Measurements from ENCODE around the gene RAD18. TPM values are rescaled to one million over a fixed set of nuclear protein-coding genes. Genes with fewer than 3 reads are reported as not detected.
A peak's percentile ranks its signal among the peaks of the same experiment; 100 is the strongest.

The RAD18 gene
- 10 to 100 TPM; 10.2 to 16.1 (median 12.5) TPM for total RNA-seq
- long read RNA-seq, donor 1, full-length matches to known transcripts = 2 of 2 reads
- long read RNA-seq, donor 1, partial matches to known transcripts = 0 of 2 reads
- long read RNA-seq, donor 1, other reads (novel, unspliced or antisense) = 0 of 2 reads
- long read RNA-seq, donor 2, full-length matches to known transcripts = 1 of 2 reads
- long read RNA-seq, donor 2, partial matches to known transcripts = 1 of 2 reads
- long read RNA-seq, donor 2, other reads (novel, unspliced or antisense) = 0 of 2 reads

GRCh38 chr3:8963137-8963853 is at the start of gene RAD18:
Gene RAD18, minus strand, starts transcription at chr3:8963472. Its CDS starts 87 bp downstream, at chr3:8963385.
- H3K4me1 ChIP-seq (ENCODE audit: low read depth) = peaks cover 39% of the 10 kb centered on the region
- peak; percentile 94 to 96 (median 96) for DNase-seq
- TF ChIP-seq, protein P1, sequence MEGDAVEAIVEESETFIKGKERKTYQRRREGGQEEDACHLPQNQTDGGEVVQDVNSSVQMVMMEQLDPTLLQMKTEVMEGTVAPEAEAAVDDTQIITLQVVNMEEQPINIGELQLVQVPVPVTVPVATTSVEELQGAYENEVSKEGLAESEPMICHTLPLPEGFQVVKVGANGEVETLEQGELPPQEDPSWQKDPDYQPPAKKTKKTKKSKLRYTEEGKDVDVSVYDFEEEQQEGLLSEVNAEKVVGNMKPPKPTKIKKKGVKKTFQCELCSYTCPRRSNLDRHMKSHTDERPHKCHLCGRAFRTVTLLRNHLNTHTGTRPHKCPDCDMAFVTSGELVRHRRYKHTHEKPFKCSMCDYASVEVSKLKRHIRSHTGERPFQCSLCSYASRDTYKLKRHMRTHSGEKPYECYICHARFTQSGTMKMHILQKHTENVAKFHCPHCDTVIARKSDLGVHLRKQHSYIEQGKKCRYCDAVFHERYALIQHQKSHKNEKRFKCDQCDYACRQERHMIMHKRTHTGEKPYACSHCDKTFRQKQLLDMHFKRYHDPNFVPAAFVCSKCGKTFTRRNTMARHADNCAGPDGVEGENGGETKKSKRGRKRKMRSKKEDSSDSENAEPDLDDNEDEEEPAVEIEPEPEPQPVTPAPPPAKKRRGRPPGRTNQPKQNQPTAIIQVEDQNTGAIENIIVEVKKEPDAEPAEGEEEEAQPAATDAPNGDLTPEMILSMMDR (IDR thresholded peaks at IDR 0.05) = no peak
- intact Hi-C loops (cut with DNase I, micrococcal nuclease) = no loop called here
- no peaks in the 10 kb centered on the region for H3K9me3 ChIP-seq
- no peaks in the 10 kb centered on the region for H3K36me3 ChIP-seq (ENCODE audit: low read depth)
- ATAC-seq = peak; percentile 82
- H3K4me3 ChIP-seq = peak within 1 kb of the TSS; percentile 79

GRCh38 chr3:9012521-9012920 is 49.2 kb upstream of the RAD18 start:
- DNase-seq (no peak), ATAC-seq (no peak)
- H3K4me1 ChIP-seq (ENCODE audit: low read depth) = no peaks in the 10 kb centered on the region
- no peaks in the 10 kb centered on the region for H3K36me3 ChIP-seq (ENCODE audit: low read depth)
- no peak overlapping the region for H3K4me3 ChIP-seq
- TF ChIP-seq, protein P1 (IDR thresholded peaks at IDR 0.05) = no peak
- intact Hi-C loops (cut with DNase I, micrococcal nuclease) = no loop called here
- no peaks in the 10 kb centered on the region for H3K9me3 ChIP-seq

DNA sequence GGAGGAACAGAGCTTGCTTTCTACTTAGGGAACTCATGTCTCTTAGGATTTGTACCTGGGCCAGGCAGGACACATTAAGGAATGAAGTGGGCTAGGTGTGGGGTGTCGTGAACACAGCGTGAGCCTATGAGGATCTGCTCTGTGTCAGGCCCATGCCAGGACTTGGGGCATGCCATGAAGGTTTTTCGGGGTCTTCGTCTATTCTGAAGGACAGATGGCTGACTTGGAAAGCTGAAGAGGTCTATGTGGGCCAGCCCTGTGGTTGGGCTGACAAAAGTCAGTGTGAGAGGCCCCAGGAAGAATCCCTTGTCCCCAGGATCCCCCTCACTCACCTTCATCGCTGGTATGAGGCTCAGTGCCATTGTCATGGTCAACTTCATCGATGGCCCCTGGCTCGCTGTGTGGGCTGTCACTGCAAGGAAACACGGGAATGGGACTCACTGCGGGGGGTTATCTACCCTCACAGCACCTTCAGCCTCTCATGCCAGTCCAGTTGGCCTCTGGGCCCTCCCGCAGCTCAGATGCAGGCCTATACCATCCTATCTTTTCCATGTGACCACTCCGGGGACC is 46.8 kb upstream of the RAD18 start:
- H3K36me3 ChIP-seq (ENCODE audit: low read depth) = no peaks in the 10 kb centered on the region
- TF ChIP-seq, protein P1 (IDR thresholded peaks at IDR 0.05) = no peak
- no peak for ATAC-seq
- intact Hi-C loops (cut with DNase I, micrococcal nuclease) = no loop called here
- H3K9me3 ChIP-seq = no peaks in the 10 kb centered on the region
- no peak overlapping the region for H3K4me3 ChIP-seq
- no peak for DNase-seq
- no peaks in the 10 kb centered on the region for H3K4me1 ChIP-seq (ENCODE audit: low read depth)

DNA sequence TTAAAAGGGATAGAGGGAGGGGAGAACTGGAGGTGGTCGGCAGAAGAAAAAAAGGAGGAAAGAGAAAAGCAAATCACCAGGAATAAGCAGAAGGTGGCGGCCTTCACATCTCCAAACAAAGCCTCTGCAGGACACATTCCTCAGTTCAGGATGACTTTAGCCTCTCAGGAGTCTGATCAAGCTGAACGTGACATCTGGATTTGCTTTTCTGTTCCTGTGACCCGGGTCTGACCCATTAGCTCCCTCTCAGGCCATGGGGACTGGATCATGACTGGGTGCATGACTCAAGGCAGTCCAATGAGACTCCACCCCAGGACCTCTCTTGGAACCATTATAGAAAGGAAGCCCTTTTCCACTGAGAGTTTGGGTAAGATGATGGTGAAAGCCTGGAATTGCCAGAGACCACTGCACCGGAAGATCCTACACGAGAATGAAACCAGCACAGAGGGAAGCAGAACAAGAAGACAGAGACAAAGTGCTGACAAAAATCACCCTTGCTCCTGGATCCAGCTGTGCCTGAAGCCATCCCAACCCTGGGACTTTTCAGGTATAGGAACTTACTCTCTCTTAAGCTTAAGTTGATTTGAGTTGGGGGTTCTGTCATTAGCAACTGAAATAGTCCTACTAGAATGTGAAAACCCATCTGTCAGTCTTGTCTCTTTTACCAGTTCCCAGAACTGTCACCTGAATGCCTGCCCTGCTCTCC is 45.4 kb upstream of the RAD18 start:
- TF ChIP-seq, protein P1 (IDR thresholded peaks at IDR 0.05) = no peak
- H3K9me3 ChIP-seq = no peaks in the 10 kb centered on the region

DNA sequence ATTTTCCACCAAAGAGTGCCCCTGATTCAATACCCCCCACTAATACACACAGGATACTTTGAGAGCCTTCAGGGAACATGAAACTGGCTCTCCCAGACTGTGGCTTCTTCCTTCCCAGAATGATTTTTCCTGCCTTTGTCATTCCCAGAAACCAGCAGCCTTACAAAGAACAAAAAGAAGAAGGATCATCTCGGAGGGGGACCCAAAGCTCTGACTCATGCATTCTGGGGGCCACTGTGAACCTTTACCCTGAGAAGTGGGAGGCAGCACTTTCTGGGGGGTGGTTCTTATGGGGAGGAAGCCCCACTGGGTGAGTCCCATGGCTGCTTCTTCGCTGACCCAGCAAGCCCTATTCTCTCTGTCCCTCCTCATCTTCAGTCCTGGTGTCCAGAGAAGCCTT is 44.7 kb upstream of the RAD18 start:
- Histone ChIP-seq H3K36me3 (ENCODE audit: low read depth) (no peaks in the 10 kb centered on the region), H3K9me3 (no peaks in the 10 kb centered on the region), H3K4me1 (ENCODE audit: low read depth) (no peaks in the 10 kb centered on the region), H3K4me3 (no peak overlapping the region)
- intact Hi-C loops (cut with DNase I, micrococcal nuclease) = no loop called here
- DNase-seq (no peak), ATAC-seq (no peak)
- TF ChIP-seq, protein P1 (IDR thresholded peaks at IDR 0.05) = no peak

More for the DNA sequence above, 45.4 kb upstream of the RAD18 start:
- Histone ChIP-seq H3K36me3 (ENCODE audit: low read depth) (no peaks in the 10 kb centered on the region), H3K4me1 (ENCODE audit: low read depth) (no peaks in the 10 kb centered on the region), H3K4me3 (no peak overlapping the region)
- DNase-seq (no peak), ATAC-seq (no peak)
- intact Hi-C loops (cut with DNase I, micrococcal nuclease) = no loop called here

All from mucosa of descending colon (tissue), 3 donors.